ENCODE data around the gene PTGR3.
A peak's percentile ranks its signal among the peaks of the same experiment; 100 is the strongest.

The PTGR3 gene, protein sequence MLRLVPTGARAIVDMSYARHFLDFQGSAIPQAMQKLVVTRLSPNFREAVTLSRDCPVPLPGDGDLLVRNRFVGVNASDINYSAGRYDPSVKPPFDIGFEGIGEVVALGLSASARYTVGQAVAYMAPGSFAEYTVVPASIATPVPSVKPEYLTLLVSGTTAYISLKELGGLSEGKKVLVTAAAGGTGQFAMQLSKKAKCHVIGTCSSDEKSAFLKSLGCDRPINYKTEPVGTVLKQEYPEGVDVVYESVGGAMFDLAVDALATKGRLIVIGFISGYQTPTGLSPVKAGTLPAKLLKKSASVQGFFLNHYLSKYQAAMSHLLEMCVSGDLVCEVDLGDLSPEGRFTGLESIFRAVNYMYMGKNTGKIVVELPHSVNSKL

DNA sequence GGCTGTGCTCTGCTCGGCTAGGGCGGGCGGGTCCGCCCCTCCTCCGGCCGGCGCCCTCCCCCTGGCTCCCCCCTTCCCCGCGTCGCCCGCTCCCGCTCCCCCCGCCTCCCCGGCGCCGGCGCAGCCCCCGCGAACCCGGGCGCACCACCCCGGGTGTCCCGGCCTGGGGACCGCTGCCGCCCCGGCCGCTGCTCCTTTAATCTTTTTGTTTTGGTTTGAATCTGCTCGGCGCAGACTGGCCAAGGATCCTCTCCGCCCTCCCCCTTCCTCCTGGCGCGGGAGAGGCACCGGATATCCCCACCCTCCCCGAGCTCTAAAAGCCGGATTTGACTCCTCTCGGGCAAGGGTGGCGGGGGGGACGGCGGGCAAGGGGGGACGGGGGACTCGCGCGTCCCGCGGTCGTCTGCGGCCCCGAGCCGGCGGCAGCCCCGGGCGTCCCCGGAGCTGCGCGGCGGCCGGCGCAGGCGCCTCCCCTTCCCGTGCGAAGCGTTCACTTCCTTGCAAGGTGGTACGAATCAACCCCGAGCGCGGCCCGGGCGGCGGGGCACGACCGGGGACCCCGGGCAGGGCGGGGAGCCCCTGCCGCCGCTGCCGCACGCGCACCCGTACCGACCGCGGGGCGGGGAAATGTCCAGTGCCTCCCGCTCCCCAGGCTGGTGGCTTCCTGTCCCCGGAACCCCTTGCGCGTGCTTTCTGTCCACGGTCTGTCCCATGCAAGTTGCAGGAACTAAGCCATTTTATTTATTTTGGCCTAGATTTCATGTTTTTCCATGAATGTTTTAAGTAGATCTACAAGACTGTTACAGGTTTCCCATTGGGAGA is at the start of gene PTGR3:
Gene PTGR3 (minus strand): TSS at position 11 of the 822 bp plus-strand sequence. CDS start 81 bp downstream, outside the sequence.
- peak; percentile 79 for DNase-seq (ENCODE audit: low spot score)

DNA sequence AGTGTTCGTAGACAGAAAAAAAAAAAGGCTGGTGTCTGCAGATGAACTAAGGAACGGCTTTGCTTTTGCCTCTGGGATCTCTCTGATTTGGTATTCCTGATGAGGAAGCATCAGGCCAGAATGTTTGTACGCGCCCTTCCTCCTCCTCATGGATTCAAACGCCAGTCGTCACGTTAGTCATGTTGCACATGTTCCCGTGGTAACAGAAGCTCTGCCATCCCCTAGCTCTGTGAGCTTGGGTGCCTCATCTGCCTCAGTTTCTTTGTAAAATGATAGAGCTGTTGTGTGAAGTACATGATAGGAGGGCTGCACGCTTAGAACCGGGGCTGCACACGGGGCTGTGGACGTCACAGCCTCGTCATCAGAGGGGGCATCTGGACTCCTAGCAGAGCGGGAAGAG is 48.7 kb upstream of the PTGR3 start:
- DNase-seq (ENCODE audit: low spot score) = no peak

DNA sequence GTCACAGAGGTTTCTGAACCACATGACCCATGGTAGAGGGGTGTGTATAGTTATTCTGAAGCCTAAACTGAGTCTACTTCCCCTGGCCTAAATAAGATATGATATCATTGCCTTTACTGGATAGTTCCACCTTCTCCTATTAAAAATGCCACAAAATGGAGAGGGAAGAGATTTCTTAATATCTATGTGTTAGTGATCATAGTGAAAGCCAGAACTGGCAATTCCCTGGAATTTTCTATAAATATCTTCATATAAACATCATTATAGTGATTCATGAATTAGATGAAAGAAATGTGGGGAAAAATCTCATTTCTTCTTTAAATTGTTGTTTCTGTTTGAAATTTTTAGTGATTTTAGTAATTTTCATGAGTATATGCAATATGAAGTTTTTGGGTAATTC is 47.4 kb upstream of the PTGR3 start:
- no peak for DNase-seq (ENCODE audit: low spot score)

DNA sequence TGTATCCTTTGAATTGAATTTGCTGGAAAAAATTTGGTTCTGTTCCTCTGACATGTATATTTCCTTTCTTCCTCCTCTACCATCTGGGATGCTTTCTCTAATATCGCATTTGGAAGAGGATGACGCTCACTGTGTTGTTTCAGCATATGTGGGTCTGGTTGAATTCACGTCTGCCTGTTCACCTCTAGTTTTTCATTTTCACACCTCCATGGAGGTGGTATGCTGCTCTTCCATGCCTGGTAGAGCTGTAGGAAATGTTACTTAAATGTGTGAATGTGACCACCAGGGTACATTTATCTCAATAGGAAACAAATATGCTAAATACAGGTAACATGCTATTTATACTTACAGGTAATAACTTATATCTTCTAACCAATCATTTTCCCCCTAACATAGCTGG is 46.2 kb upstream of the PTGR3 start:
- no peak for DNase-seq (ENCODE audit: low spot score)

DNA sequence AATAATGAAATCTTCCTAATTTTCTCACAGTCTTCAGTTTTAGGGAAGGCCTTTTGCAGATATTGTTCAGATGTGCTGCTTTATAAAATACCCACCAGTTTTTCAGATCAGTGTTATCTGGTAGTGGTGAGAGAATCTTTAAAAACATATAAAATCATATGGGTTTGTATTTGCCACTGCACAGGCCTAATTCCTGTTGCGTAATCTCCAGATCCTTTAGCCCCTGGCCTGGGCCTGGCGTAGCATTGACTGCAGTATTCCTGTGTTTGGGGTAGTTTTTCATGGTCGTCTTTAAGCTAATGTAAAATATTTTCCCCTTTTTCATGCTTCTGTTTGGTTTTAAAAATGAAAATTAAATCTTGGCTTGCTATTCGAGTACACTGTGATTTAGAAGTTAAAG is 44.8 kb upstream of the PTGR3 start:
- no peak for DNase-seq (ENCODE audit: low spot score)

DNA sequence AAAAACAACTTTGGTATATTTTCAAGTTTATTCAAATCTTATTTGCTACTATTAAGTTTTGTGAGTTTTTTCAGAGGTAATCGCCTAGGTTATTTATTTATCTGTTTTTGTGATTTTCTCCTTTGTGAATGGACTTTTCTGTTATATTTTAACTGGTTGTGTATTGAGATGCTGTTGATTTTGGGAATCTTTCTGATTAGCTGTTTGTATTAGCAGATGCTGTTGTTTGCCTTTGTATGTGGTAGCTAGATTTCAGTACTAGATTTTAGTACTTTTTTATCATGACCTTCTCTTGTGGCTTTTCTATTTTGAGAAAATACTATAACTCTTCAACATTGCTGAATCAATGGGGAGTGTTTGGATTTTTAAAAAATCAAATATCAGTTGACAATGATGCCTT is 44.1 kb upstream of the PTGR3 start:
- no peak for DNase-seq (ENCODE audit: low spot score)

DNA sequence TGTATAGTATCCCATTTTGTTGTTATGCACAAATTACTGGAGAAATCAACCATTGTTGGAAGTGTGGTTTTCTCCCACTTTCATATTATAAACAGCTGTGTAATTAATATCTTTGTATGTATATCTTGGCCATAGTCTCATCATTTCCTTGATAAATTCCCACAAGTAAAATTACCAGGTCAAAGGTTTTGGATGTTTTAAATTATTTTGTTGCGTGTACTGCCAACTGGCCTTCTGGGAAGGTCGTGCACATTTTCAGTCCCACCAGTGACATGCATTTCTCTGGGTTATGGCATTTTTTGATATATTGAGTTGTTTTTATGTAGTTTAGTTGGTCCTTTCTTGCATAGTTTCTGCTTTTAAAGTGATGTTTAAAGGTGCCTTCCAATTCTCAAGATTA is 43.2 kb upstream of the PTGR3 start:
- no peak for DNase-seq (ENCODE audit: low spot score)

DNA sequence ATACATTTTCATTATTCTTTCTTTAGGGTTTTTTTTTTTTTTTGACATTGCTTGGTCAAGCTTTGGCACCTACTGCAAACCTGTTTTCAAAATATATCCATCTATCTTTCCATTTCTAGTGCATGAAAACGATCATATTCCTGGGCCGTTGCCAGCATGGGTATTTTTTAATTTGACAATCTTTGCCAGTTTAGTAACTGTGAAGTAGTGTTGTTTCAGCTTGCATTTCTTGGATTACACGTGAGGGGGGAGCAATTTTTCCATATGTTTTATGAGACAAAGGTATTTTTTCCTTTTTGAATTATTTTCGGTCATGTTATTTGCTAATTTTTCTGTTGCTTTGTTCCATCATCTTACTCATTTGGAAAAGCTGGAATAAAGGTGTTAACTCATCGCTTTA is 42.5 kb upstream of the PTGR3 start:
- no peak for DNase-seq (ENCODE audit: low spot score)

DNA sequence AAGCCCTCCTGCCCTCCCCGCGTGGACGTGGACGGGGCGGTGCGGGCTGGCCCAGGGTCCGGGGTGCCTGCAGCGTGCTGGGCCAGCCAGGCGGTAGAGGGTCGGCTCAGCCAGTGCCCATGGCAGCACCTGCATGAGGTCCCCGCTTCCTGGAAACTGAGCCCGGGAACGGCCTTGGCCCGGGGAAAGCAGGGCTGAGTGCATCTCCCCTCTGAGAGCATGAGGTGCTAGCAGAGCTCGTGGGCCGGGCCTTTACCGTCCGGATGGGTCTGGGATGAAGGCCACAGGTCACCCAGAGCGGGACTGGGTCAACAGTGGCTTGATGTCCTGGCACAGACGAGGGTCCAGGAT is 41.5 kb upstream of the PTGR3 start:
- DNase-seq (ENCODE audit: low spot score) = no peak

DNA sequence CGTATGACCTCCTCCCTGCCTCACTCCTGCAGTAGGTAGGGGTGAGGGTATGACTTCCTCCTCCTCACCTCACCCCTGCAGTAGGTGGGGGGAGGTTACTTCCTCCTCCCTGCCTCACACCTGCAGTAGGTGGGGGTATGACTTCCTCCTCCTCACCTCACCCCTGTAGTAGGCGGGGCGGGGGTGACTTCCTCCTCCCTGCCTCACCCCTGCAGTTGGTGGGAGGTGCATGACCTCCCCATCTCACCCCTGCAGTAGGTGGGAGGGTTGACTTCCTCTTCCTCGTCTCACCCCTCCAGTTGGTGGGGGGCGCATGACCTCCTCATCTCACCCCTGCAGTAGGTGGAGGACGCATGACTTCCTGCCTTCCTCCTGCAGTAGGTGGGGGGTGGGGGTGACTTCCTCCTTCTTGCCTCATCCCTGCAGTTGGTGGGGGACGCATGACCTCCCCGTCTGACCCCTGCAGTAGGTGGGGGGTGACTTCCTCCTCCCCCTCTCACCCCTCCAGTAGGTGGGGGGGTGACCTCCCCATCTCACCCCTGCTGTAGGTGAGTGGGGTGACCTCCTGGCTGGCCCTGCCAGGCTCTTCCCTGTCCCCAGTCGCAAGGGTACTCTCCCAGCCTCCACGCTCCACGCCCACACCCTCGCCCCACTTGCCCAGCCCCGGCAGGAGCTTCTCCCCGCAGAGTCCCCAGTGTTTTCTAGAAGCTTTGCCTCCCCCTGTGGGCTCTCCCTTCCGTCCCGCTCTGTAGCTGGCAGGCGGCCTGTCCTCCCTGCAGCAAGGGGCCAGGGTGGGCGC is 40.9 kb upstream of the PTGR3 start:
- DNase-seq (ENCODE audit: low spot score) = no peak

DNA sequence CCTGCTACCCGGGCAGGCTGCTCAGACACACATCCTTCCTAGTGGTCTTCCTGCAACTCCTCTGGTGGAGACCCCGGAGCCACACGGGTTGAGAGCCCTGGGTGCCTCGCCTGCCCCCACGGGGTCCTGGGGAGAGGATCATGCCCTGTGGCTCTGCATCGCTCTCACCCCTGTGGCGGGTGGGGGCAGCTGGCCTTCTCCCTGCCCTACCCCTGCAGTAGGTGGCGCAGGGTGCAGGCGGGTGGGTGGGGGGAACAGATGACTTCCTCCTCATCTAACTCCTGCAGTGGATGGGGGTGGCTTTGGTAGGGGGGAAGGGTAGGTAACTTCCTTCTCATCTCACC is 40.2 kb upstream of the PTGR3 start:
- DNase-seq (ENCODE audit: low spot score) = no peak

DNA sequence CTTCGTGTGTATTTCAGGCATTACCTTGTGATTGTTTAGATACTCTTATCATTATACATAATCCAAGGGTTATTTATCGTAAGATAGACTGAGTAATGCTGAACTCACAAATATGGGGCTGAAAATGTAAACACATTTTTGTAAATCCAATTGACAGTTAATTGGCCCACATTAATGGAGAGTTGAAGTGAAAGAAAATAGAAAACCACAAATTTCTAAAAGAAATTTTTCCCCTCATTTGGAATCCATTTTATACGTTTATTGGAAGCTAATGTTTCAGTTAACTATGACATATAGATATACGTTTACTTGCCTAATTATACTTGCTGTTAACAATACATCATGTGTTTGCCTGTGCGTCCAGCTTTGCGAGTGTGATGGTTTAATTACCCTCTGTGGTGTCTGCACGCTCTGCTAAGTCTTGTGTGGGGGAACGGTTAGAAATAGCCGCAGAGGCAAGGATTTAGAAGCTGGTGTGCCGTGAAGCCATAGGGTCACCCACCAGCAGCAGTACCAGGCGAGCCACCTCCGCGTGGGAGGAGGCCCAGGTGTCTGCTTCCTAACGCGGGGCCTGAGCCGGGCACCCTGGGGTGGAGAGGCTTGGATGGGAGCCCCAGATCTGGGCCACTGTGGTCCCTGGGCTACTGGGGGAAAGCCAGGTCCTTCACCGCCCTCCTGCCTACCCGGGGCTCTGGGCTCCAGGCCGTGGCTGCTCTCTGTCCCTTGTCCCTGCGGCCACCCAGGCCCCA is 39.7 kb upstream of the PTGR3 start:
- DNase-seq (ENCODE audit: low spot score) = no peak

DNA sequence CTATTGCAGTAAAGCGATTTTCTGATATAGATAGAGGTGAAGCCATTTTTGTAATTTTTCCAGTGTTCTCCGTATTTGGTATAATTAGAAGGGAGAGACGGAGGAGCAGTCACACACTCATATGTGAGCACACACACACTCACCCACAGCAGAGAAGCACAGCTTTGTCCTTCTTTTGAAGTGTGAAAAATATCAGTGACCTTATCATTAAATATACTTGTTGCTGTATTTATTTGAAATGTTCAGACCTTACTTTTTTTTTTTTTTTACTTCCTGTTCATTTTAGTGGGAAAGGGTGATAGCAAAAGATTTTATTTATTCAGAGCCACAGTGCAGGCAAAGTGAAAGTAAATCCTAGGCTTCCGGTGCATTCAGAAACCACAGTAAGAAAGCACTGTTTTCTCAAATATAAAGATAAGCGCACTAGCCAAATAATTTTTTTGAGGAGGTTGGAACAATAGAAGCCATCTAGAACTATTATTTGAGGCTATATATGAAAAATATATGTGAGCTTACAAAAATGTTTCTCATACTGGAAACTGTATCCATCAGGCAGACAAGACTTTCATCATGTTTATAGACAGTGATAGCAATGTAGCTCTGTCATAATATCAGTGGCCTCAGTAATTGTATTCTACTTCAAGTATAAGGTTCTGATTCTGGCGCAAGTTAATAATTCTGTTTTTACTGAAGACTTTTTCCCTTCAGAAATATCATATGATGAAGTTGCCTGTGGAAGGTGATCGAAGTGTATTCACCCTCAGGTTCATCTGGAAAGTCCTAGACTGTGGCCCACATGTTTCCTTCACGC is 38.9 kb upstream of the PTGR3 start:
- DNase-seq (ENCODE audit: low spot score) = no peak

DNA sequence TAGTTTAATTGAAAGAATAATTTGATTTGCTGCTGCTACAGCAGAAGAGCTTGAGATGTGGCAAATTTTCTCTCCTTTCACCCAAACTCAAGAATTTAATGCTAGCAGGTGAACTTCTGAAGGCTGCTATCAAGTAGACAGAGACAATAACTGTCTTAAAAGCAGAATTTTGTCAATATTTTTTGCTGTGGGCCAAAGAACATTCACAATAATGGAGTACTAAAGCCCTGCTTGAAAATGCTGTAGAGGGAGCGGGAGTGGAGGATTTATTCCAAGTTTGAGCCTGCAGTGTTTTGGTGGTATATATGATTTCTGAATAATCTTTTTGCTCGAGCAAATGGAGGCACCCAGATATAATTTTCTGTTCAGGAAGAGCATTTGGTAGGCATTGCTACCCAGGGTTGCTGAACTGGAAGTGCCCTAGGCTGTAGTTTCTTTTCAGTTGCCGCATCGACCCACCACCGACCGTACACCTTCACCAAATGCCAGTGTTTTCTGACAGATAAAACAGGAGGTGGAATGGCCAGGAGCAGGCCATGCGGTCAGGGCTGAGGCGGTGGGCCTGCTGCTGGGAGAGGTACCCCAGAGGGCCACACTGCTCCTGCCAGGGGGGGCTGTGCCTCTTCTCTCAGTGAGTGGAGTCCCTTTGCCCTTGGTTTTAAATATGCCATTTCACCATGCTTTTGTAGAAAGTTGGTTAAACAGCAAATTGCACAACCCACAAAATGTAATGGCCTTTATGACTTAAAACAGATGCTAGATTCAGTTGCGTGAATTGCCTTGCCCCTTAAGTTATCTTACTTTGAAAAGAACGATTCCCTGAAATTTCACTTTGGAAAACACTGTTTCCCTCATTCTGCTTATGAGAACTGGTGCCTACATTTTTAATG is 38.0 kb upstream of the PTGR3 start:
- no peak for DNase-seq (ENCODE audit: low spot score)

DNA sequence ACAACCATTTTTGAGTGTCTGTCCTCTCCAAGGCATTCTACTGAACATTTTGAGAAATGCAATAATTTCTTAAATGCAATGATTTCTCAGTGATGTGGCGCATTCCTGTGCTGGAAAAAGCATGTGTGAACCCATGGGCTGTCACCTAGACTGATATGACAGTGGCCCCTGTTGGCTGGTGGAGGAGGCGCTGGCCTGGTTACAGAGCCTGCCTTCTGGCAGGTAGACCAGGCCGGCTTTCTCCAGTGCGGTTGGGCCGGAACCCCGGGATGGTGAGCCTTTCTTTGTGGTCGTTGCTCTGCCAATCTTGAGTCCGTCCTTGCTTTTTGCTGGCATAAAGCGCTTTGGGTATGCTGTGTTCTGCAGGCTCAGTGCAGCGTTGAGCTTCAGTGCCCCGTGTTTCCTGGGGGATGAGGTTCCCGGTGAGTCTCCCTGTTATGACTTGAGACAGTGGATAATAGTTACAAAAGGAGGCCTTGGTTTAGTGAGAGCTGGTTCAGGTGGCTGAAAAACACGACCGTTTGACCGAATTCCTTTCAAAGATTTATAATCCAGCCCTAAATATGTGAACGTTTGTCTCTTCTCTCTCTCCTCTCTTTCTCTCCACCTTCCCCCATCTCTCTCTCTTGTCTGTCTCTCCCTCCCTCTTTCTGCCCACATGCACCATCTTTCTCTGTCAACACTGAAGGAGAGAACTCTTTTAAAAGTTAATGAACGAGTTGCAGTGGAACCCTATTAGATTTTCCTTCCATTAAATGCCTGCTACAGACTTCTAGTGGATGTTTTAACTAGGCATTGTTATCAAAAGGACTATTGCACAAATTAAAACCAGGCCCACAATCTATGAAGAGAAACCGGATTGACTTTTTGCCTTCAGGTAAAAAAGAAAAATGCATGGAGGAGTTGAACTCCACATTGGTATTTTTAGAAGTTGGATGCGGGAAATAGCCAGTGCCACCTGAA is 35.7 kb upstream of the PTGR3 start:
- peak; percentile 39 for DNase-seq (ENCODE audit: low spot score)

DNA sequence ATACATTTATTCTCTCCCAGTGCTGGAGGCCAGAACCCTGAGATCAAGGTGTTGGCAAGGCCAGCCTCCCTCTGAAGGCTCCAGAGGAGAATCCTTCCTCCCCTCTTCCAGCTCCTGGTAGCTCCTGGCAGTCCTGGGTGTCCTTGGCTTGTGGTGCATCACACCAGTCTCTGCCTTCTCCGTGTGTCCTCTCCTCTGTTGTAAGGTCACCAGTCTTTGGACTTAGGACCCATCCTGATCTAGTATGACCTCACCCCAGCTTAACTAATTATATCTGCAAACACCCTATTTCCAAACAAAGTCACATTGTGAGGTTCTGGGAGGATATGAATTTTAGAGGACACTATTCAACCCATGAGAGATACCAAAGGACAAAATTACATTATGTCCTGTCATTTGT is 32.8 kb upstream of the PTGR3 start:
- no peak for DNase-seq (ENCODE audit: low spot score)

DNA sequence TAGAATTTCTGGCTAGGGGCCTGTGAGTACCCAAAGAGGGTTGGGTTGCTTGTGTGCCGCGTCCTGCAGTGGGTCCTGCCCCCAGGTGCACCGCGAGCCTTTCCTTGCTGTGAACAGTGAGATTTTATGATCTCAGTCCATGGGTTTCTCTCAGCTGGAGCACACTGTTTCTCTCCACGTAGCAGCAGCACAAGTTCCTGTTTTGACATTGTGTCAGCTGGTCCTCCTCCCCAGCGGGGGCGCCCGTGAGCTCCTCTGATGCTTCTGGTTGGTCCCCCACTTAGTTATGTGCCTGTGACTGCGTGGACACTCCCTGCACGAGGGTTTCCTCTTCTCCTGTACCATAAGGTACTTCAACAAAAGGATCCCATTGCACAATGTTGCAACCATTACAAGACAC is 31.5 kb upstream of the PTGR3 start:
- no peak for DNase-seq (ENCODE audit: low spot score)

DNA sequence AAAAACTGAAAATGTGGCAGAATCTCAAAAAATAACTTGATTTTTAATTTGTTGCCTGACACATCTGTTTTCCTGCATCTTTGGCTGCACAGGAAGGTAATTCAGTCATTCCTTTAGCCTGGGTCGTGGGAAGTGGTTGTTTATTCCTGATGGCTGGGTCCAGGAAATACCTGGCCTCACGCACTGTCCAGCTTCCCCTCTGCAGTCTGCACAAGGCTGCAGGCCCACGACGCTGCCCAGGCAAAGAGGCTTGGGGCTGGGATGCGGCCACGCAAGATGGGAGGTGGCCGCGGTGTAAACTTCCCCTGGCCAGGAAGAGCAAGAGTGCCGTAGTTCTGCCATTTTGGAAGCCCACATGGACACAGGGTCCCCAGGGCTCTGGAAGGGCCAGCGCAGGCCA is 29.8 kb upstream of the PTGR3 start:
- no peak for DNase-seq (ENCODE audit: low spot score)

DNA sequence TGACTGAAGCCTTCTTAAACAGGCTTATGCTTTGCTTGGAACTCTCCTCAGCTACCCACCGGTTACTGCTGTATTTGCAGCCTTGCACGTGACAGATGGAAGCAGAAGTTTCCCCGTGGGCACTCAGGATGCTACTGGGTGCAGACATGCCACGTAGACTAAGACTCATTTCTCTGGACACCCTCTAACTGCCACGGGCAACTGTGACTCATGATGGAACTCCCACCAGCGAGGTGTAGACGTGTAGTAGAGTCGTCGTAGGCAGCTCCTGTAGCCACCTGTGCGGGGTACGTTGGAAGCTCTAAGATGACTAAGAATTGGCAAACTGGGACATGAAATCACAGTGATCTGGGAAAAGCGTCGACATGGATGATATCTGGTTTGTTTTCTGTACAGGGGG is 29.2 kb upstream of the PTGR3 start:
- no peak for DNase-seq (ENCODE audit: low spot score)

All from HuH-7.5 (cell line).